Hematopoietic multipotent progenitor cell treated with erythropoietin and hydrocortisone succinate and interleukin-3 and kit ligand, for 15 days (in vitro differentiated cells): ENCODE measurements around the gene MMP7.

Experiments
- DNase-seq: peaks from one replicate; pipeline ENCODE4 v3.0.0-alpha.2; 2015; ENCODE audit warnings: low spot score

MMP7 gene

GRCh38 chr11:102493524-102493923 lies 37.0 kb downstream of the MMP7 start:
- no peak for DNase-seq

- no peak for DNase-seq
Measured at GRCh38 chr11:102491969-102492368, 38.6 kb downstream of the MMP7 start.

GRCh38 chr11:102489186-102490145 lies 41.1 kb downstream of the MMP7 start:
- no peak for DNase-seq

GRCh38 chr11:102488208-102488607 lies 42.3 kb downstream of the MMP7 start:
- DNase-seq, result no peak

- DNase-seq, result no peak
Measured at GRCh38 chr11:102487214-102487613, 43.3 kb downstream of the MMP7 start.

- DNase-seq, result no peak
Measured at GRCh38 chr11:102486584-102486983, 44.0 kb downstream of the MMP7 start.

- DNase-seq, result no peak
Measured at GRCh38 chr11:102485095-102485722, 45.3 kb downstream of the MMP7 start.

GRCh38 chr11:102482433-102482832 lies 48.1 kb downstream of the MMP7 start:
- DNase-seq, result no peak

- DNase-seq, result no peak
Measured at GRCh38 chr11:102479733-102480132, 50.8 kb downstream of the MMP7 start.

- no peak for DNase-seq
Measured at GRCh38 chr11:102478673-102479299, 51.8 kb downstream of the MMP7 start.

GRCh38 chr11:102476812-102477211 lies 53.7 kb downstream of the MMP7 start:
- no peak for DNase-seq

GRCh38 chr11:102476069-102476468 lies 54.5 kb downstream of the MMP7 start:
- DNase-seq, result no peak

GRCh38 chr11:102473543-102473942 lies 57.0 kb downstream of the MMP7 start:
- no peak for DNase-seq

- no peak for DNase-seq
Measured at GRCh38 chr11:102472127-102472526, 58.4 kb downstream of the MMP7 start.

GRCh38 chr11:102471474-102471873 lies 59.1 kb downstream of the MMP7 start:
- no peak for DNase-seq
